MCF 10A (cell line): ENCODE results near the gene GNAL. TPM values are rescaled to one million over a fixed set of nuclear protein-coding genes. Genes with fewer than 3 reads are reported as not detected.
A peak's percentile ranks its signal among the peaks of the same experiment; 100 is the strongest.

Experiments used
- BruUV-seq: library from RNA; stranded (reverse); fragments of 400-500 nt; replicated peaks from 2 replicates; lab custom pipeline; 2021; lab: Mats Ljungman, UMichigan
- CTCF ChIA-PET: fragments of 300-600 bp; sonication (Branson Sonifier 250); formaldehyde crosslinking; extraction: SDS; loops from one replicate; lab custom pipeline; 2021; ENCODE audit warnings: antibody characterized with exemption, inconsistent platforms; lab: Yijun Ruan, JAX
- POLR2A ChIA-PET: fragments of 300-600, 350-650 bp; sonication (Branson Sonifier 250); formaldehyde crosslinking; extraction: SDS; loops from one replicate; lab custom pipeline; 2020; ENCODE audit warnings: antibody characterized with exemption, inconsistent platforms; lab: Yijun Ruan, JAX
- DNase-seq: peaks from one replicate; pipeline ENCODE4 v3.0.0-alpha.2; 2018; ENCODE audit not compliant: unreplicated experiment
- H3K27ac Mint-ChIP-seq: one replicate; pipeline ENCODE4 v1.8.0; 2022; ENCODE audit warnings: mild to moderate bottlenecking, low read depth, mixed read lengths; ENCODE audit not compliant: unreplicated experiment
- H3K27me3 Mint-ChIP-seq: one replicate; pipeline ENCODE4 v1.8.0; 2022; ENCODE audit warnings: mixed read lengths; ENCODE audit not compliant: insufficient read depth, unreplicated experiment
- H3K36me3 Mint-ChIP-seq: one replicate; pipeline ENCODE4 v1.8.0; 2022; ENCODE audit warnings: mild to moderate bottlenecking, moderate library complexity, mixed read lengths; ENCODE audit not compliant: insufficient read depth, unreplicated experiment
- H3K4me1 Mint-ChIP-seq: one replicate; pipeline ENCODE4 v1.8.0; 2022; ENCODE audit warnings: mixed read lengths; ENCODE audit not compliant: insufficient read depth, unreplicated experiment
- H3K4me3 Mint-ChIP-seq: one replicate; pipeline ENCODE4 v1.8.0; 2022; ENCODE audit warnings: mild to moderate bottlenecking, moderate library complexity, mixed read lengths; ENCODE audit not compliant: unreplicated experiment
- H3K9me3 Mint-ChIP-seq: one replicate; pipeline ENCODE4 v1.8.0; 2022; ENCODE audit warnings: mixed read lengths; ENCODE audit not compliant: unreplicated experiment
- intact Hi-C: fragments of 100-400 bp; cut with micrococcal nuclease; formaldehyde crosslinking; loops from 2 replicates; pipeline ENCODE4 v1.14.1; 2022
- total RNA-seq: library from RNA; stranded (reverse); gene quantifications from 2 replicates; pipeline ENCODE4 v1.2.3, GENCODE V29; 2022
- TF ChIP-seq, protein P1 (sequence below): fragments of 200-600 bp; IDR thresholded peaks from one replicate; pipeline ENCODE4 v1.8.0; 2022; ENCODE audit warnings: antibody characterized with exemption, mild to moderate bottlenecking; ENCODE audit not compliant: unreplicated experiment

GNAL gene
- total RNA-seq, 1 experiment from 2014 or later, result 1.6 TPM

GRCh38 chr18:11667578-11667977 lies 21.5 kb upstream of the GNAL start:
- no peaks in the 10 kb centered on the region for H3K27me3 Mint-ChIP-seq
- H3K4me1 Mint-ChIP-seq, result peaks cover 21% of the 10 kb centered on the region
- no peak for DNase-seq
- no TSS peak for BruUV-seq
- intact Hi-C loops, result no loop called here
- no peaks in the 10 kb centered on the region for H3K9me3 Mint-ChIP-seq
- TF ChIP-seq, protein P1, sequence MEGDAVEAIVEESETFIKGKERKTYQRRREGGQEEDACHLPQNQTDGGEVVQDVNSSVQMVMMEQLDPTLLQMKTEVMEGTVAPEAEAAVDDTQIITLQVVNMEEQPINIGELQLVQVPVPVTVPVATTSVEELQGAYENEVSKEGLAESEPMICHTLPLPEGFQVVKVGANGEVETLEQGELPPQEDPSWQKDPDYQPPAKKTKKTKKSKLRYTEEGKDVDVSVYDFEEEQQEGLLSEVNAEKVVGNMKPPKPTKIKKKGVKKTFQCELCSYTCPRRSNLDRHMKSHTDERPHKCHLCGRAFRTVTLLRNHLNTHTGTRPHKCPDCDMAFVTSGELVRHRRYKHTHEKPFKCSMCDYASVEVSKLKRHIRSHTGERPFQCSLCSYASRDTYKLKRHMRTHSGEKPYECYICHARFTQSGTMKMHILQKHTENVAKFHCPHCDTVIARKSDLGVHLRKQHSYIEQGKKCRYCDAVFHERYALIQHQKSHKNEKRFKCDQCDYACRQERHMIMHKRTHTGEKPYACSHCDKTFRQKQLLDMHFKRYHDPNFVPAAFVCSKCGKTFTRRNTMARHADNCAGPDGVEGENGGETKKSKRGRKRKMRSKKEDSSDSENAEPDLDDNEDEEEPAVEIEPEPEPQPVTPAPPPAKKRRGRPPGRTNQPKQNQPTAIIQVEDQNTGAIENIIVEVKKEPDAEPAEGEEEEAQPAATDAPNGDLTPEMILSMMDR, result no peak
- CTCF ChIA-PET, result interaction anchor here (1.3 to 3.7 kb wide), 3 partner anchors 12 to 66 kb away, joined by 6 to 33 read pairs (median 19); no protein-coding TSS in a partner anchor
- H3K36me3 Mint-ChIP-seq, result no peaks in the 10 kb centered on the region
- H3K4me3 Mint-ChIP-seq, result no peak overlapping the region
- POLR2A ChIA-PET, result interaction anchor here (0.8 to 1.3 kb wide), 3 partner anchors 9 to 45 kb away, joined by 3 to 5 read pairs (median 4); no protein-coding TSS in a partner anchor
- no peak overlapping the region for H3K27ac Mint-ChIP-seq

DNA sequence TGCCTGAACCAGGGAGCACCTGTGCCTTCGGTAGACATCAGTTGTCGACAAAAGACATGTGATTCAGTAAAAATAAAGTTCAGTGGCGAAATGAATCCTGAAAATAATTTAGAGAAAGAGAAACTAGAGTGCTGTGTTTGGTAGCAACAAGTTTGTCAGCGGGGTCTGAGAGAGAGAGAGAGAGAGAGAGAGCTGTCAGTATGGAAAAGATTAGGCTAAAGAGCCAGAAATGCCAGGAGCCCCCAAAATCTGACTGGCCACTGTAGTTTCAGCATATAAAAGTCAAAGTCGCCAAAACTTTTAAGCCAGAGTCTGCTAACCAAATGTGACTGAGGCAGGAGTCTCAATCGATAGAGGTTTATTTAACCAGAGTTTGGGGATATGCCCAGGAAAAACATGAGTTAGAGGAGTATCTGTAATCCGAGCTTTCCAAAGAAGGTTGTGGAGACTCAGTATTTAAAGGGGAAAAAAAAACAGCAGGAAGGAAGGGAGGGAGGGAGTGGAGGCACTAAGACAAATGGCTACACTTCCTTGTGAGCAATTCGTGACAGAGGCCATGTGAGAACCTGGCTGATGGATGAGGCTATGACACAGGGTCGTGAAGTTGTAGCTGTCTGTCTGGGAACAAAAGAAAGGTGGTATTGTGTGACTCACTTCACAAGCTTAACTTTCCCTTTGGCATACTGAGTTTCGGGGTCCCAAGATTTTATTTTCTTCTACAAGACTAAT lies 20.5 kb upstream of the GNAL start:
- H3K9me3 Mint-ChIP-seq, result no peaks in the 10 kb centered on the region
- CTCF ChIA-PET, result interaction anchor here (0.5 to 3.7 kb wide), 5 partner anchors 13 to 897 kb away, joined by 3 to 19 read pairs (median 5); no protein-coding TSS in a partner anchor
- DNase-seq, result no peak
- peak overlapping the region; percentile 2 for H3K4me3 Mint-ChIP-seq
- POLR2A ChIA-PET, result interaction anchor here (0.6 to 1.4 kb wide), 6 partner anchors 10 to 187 kb away, joined by 3 to 4 read pairs (median 3); no protein-coding TSS in a partner anchor
- H3K27me3 Mint-ChIP-seq, result no peaks in the 10 kb centered on the region
- TF ChIP-seq, protein P1, result no peak
- no peaks in the 10 kb centered on the region for H3K36me3 Mint-ChIP-seq
- peaks cover 21% of the 10 kb centered on the region for H3K4me1 Mint-ChIP-seq
- H3K27ac Mint-ChIP-seq, result no peak overlapping the region
- BruUV-seq, result no TSS peak
- intact Hi-C loops, result no loop called here

DNA sequence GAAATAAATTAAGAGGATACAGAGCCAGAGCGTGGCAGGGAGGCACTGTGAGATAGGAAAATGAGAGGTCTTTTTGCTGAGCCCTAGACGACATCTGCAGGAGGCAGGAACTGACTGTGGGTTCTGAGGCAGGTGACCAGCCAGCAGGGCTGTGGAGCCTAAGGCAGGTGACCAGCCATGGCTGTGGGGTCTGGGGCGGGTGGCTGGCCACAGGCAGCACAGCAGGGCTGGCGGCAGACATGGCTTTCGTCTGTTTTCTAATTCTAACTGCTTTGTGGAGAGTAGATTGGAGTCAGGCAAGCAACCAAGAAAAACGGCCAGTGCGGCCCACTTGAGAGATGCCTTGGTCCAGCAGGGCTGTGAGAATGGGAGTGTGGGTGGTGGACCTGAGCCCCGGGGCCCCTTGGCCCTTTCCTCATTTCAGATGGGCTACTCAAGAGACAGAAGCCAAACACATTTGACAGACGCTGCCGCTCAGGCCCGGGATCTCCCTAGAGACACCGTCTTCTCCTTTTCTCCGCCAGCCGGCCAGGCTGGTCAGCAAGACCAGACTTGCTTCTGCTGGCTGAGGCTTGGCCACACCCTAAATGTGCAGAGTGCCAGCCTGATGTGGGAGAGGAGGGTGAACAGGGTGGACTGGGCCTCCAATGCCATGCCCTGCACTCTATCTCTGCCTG lies 19.7 kb upstream of the GNAL start:
- ChIA-PET CTCF (interaction anchor here (0.8 to 3.1 kb wide), 5 partner anchors 14 to 64 kb away, joined by 5 to 12 read pairs (median 8); no protein-coding TSS in a partner anchor), POLR2A (interaction anchor here (0.6 to 1.4 kb wide), 7 partner anchors 11 to 187 kb away, joined by 3 to 4 read pairs (median 3); no protein-coding TSS in a partner anchor)
- Mint-ChIP-seq H3K4me3 (peak overlapping the region; percentile 2), H3K9me3 (no peaks in the 10 kb centered on the region), H3K27ac (no peak overlapping the region), H3K27me3 (no peaks in the 10 kb centered on the region), H3K36me3 (no peaks in the 10 kb centered on the region), H3K4me1 (peaks cover 28% of the 10 kb centered on the region)
- DNase-seq, result peak; percentile 85
- no TSS peak for BruUV-seq
- intact Hi-C loops, result no loop called here
- TF ChIP-seq, protein P1, result no peak

DNA sequence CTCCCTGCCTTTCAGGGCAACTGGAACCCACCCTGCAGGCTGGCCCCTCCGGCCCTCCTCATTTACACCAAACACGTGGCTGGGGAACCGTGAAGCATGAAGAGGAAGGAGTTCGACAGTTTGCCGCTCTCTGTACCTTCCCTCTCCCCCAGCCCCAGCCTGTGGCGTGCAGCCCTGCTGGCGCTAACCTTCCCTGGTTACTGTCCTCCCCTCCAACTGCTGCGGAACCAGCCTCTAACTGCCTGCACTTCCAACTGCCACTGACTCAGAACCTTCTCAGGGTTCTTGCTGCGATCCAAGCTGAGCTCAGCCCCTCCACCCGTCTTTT lies 19.2 kb upstream of the GNAL start:
- no TSS peak for BruUV-seq
- Mint-ChIP-seq H3K36me3 (no peaks in the 10 kb centered on the region), H3K9me3 (no peaks in the 10 kb centered on the region), H3K4me3 (no peak overlapping the region), H3K27me3 (no peaks in the 10 kb centered on the region), H3K27ac (no peak overlapping the region), H3K4me1 (peaks cover 28% of the 10 kb centered on the region)
- ChIA-PET CTCF (interaction anchor here (1.6 to 3.1 kb wide), 3 partner anchors 14 to 63 kb away, joined by 8 to 12 read pairs (median 11); no protein-coding TSS in a partner anchor), POLR2A (interaction anchor here (0.8 to 1.0 kb wide), 2 partner anchors 13 to 182 kb away, joined by 3 to 6 read pairs; no protein-coding TSS in a partner anchor)
- TF ChIP-seq, protein P1, result no peak
- intact Hi-C loops, result no loop called here
- DNase-seq, result no peak
